HEK293 (cell line): ENCODE data around the gene CAPN12.
"Not testable (repeated sequence)": the region's sequence is repeated elsewhere in the genome, so short reads cannot be mapped to it uniquely, and the experiment has no call there.

ENCODE experiments used
- CTCF ChIA-PET: fragments of 350-600 bp; formaldehyde crosslinking; extraction: SDS; loops from one replicate; lab custom pipeline; 2021; ENCODE audit warnings: antibody characterized with exemption; lab: Yijun Ruan, JAX
- POLR2A ChIA-PET: fragments of 300-600 bp; formaldehyde crosslinking; extraction: SDS; loops from one replicate; lab custom pipeline; 2020; ENCODE audit warnings: antibody characterized with exemption, inconsistent platforms; lab: Yijun Ruan, JAX
- H3K27ac ChIP-seq: fragments of 200-500 bp; sonication (Bioruptor generic); 2 replicates; pipeline ENCODE4 v1.5.1; 2014; ENCODE audit warnings: low read depth, low read length, control low read depth, inconsistent platforms; ENCODE audit errors: extremely low read depth
- H3K36me3 ChIP-seq, 2 experiments: fragments of 200-500 bp in 1 of 2; sonication (Bioruptor generic) in 1 of 2; 1 replicate in 1 of 2; 2 replicates in 1 of 2; pipeline ENCODE4 v1.5.1; 2014 to 2017; ENCODE audit warnings: inconsistent platforms in 2 of 2, low read length in 2 of 2; ENCODE audit not compliant: control insufficient read depth in 2 of 2, insufficient read depth in 1 of 2
- H3K4me1 ChIP-seq: fragments of 200-500 bp; sonication (Bioruptor generic); 2 replicates; pipeline ENCODE4 v1.5.1; 2014; ENCODE audit warnings: mild to moderate bottlenecking, low read length, inconsistent platforms; ENCODE audit not compliant: control insufficient read depth, insufficient read depth
- H3K4me3 ChIP-seq: 2 replicates; pipeline ENCODE4 v1.5.1; 2011; ENCODE audit warnings: low read depth, mild to moderate bottlenecking, control low read depth, low read length, moderate library complexity
- H3K9me3 ChIP-seq: fragments of 200-500 bp; sonication (Bioruptor generic); 2 replicates; pipeline ENCODE4 v1.5.1; 2014; ENCODE audit warnings: low read depth, low read length, inconsistent platforms; ENCODE audit not compliant: control insufficient read depth, insufficient read depth
- HIC1 ChIP-seq: fragments of 450-650 bp; formaldehyde crosslinking; IDR thresholded peaks from 2 replicates; pipeline ENCODE4 v1.5.1; 2016; ENCODE audit warnings: missing biosample characterization, missing genetic modification characterization
- HOXA7 ChIP-seq: sonication (generic); formaldehyde crosslinking; IDR thresholded peaks from 2 replicates; pipeline ENCODE4 v1.8.1; 2022; ENCODE audit warnings: missing genetic modification reagents, borderline replicate concordance
- OSR2 ChIP-seq: fragments of 450-650 bp; formaldehyde crosslinking; IDR thresholded peaks from 2 replicates; pipeline ENCODE4 v1.5.1; 2016; ENCODE audit warnings: missing biosample characterization, missing genetic modification characterization
- PRDM4 ChIP-seq: fragments of 450-650 bp; formaldehyde crosslinking; IDR thresholded peaks from 2 replicates; pipeline ENCODE4 v1.5.1; 2017; ENCODE audit warnings: missing biosample characterization, missing genetic modification characterization
- ZBTB10 ChIP-seq: fragments of 450-650 bp; formaldehyde crosslinking; IDR thresholded peaks from 2 replicates; pipeline ENCODE4 v1.5.1; 2016; ENCODE audit warnings: missing biosample characterization, missing genetic modification characterization
- ZBTB48 ChIP-seq: fragments of 450-650 bp; formaldehyde crosslinking; IDR thresholded peaks from 2 replicates; pipeline ENCODE4 v1.5.1; 2016; ENCODE audit warnings: missing biosample characterization, missing genetic modification characterization
- ZFHX2 ChIP-seq: fragments of 450-650 bp; formaldehyde crosslinking; conservative IDR thresholded peaks from 2 replicates; pipeline ENCODE4 v1.5.1; 2016; ENCODE audit warnings: missing biosample characterization, missing genetic modification characterization
- ZNF248 ChIP-seq: fragments of 450-650 bp; formaldehyde crosslinking; IDR thresholded peaks from 2 replicates; pipeline ENCODE4 v1.5.1; 2017; ENCODE audit warnings: missing biosample characterization, missing genetic modification characterization
- ZNF266 ChIP-seq: fragments of 450-650 bp; formaldehyde crosslinking; IDR thresholded peaks from 2 replicates; pipeline ENCODE4 v1.5.1; 2016; ENCODE audit warnings: missing biosample characterization, missing genetic modification characterization, low read depth
- ZNF280C ChIP-seq: fragments of 450-650 bp; formaldehyde crosslinking; IDR thresholded peaks from 2 replicates; pipeline ENCODE4 v1.5.1; 2016; ENCODE audit warnings: missing biosample characterization, missing genetic modification characterization
- ZNF514 ChIP-seq: fragments of 450-650 bp; formaldehyde crosslinking; IDR thresholded peaks from 2 replicates; pipeline ENCODE4 v1.5.1; 2016; ENCODE audit warnings: missing biosample characterization, missing genetic modification characterization
- ZNF626 ChIP-seq: fragments of 450-650 bp; sonication (Bioruptor Pico); formaldehyde crosslinking; IDR thresholded peaks from 2 replicates; pipeline ENCODE4 v1.5.1; 2018; ENCODE audit warnings: missing biosample characterization, missing genetic modification characterization, inconsistent platforms
- TF ChIP-seq, protein P1 (sequence below): fragments of 450-650 bp; formaldehyde crosslinking; IDR thresholded peaks from 2 replicates; pipeline ENCODE4 v1.5.1; 2016; ENCODE audit warnings: missing biosample characterization, missing genetic modification characterization
- TF ChIP-seq, protein P2 (sequence below): fragments of 450-650 bp; formaldehyde crosslinking; IDR thresholded peaks from 2 replicates; pipeline ENCODE4 v1.5.1; 2017; ENCODE audit warnings: missing biosample characterization, mild to moderate bottlenecking, missing genetic modification characterization, moderate library complexity

The CAPN12 gene

GRCh38 chr19:38786572-38787265 lies 42.4 kb upstream of the CAPN12 start (continued):
- TF ChIP-seq ZNF280C (no peak), ZBTB48 (peak; percentile 21; the same call in 1 of the 2 replicates), HIC1 (tag by site-specific recombination) (peak; percentile 7; the same call in 1 of the 2 replicates), HOXA7 (CRISPR knock-in tag) (no peak), ZBTB10 (tag by site-specific recombination) (0 out of 2 replicates have a peak, but pooled peaks have one; percentile 17)

DNA sequence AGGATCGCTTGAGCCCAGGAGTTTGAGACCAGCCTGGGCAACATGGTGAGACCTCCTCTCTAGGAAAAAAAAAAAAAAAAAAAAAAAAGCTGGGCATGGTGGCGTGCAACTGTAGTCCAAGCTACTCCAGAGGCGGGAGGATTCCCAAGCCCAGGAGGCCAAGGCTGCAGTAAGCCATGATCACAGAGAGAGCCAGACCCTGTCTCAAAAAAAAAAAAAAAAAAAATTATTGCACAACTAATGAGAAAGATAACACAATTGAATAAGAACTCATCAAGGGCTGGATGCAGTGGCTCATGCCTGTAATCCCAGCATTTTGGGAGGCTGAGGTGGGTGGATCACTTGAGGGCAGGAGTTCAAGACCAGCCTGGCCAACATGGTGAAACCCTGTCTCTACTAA lies 41.8 kb upstream of the CAPN12 start:
- not testable (repeated sequence) for H3K4me1 ChIP-seq, H3K9me3 ChIP-seq, H3K36me3 ChIP-seq, H3K27ac ChIP-seq
- POLR2A ChIA-PET: interaction anchor here (0.6 to 1.8 kb wide), 4 partner anchors 16 to 63 kb away, joined by 3 to 9 read pairs (median 5); no protein-coding TSS in a partner anchor
- CTCF ChIA-PET: interaction anchor here (0.8 to 2.1 kb wide), 3 partner anchors 8 to 101 kb away, joined by 4 to 12 read pairs (median 6); no protein-coding TSS in a partner anchor
- TF ChIP-seq ZNF248 (tag by site-specific recombination): 0 out of 2 replicates have a peak, but pooled peaks have one; percentile 50
- TF ChIP-seq, protein P1, sequence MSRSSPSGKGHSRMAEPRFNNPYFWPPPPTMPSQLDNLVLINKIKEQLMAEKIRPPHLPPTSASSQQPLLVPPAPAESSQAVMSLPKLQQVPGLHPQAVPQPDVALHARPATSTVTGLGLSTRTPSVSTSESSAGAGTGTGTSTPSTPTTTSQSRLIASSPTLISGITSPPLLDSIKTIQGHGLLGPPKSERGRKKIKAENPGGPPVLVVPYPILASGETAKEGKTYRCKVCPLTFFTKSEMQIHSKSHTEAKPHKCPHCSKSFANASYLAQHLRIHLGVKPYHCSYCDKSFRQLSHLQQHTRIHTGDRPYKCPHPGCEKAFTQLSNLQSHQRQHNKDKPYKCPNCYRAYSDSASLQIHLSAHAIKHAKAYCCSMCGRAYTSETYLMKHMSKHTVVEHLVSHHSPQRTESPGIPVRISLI (tag by site-specific recombination): peak; percentile 96
- TF ChIP-seq ZNF266 (tag by site-specific recombination): peak; percentile 18; the same call in 1 of the 2 replicates
- peak; percentile 50 for TF ChIP-seq ZFHX2 (tag by site-specific recombination)
- 0 out of 2 replicates have a peak, but pooled peaks have one; percentile 13 for TF ChIP-seq ZNF514
- TF ChIP-seq, all 188 proteins: peak for 5; not testable (repeated sequence) for 183
- H3K4me3 ChIP-seq: not testable (repeated sequence)

- POLR2A ChIA-PET: interaction anchor here (1.0 kb wide), 1 partner anchor 64 kb away, joined by 3 read pairs; no protein-coding TSS in a partner anchor
Measured at GRCh38 chr19:38785187-38785699, 41.0 kb upstream of the CAPN12 start.

More at GRCh38 chr19:38785187-38785699, 41.0 kb upstream of the CAPN12 start:
- no peak overlapping the region for H3K27ac ChIP-seq
- H3K4me1 ChIP-seq: 0 out of 2 replicates have a peak, but pooled peaks cover 2% of the 10 kb centered on the region
- CTCF ChIA-PET: interaction anchor here (0.7 to 5.7 kb wide), 2 partner anchors 16 to 1045 kb away, joined by 3 to 21 read pairs; no protein-coding TSS in a partner anchor
- TF ChIP-seq, protein P2, sequence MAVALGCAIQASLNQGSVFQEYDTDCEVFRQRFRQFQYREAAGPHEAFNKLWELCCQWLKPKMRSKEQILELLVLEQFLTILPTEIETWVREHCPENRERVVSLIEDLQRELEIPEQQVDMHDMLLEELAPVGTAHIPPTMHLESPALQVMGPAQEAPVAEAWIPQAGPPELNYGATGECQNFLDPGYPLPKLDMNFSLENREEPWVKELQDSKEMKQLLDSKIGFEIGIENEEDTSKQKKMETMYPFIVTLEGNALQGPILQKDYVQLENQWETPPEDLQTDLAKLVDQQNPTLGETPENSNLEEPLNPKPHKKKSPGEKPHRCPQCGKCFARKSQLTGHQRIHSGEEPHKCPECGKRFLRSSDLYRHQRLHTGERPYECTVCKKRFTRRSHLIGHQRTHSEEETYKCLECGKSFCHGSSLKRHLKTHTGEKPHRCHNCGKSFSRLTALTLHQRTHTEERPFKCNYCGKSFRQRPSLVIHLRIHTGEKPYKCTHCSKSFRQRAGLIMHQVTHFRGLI (tag by site-specific recombination): no peak
- TF ChIP-seq PRDM4 (tag by site-specific recombination): peak; percentile 92
- peak; percentile 15; the same call in 1 of the 2 replicates for TF ChIP-seq OSR2
- no peak for TF ChIP-seq ZNF626 (tag by site-specific recombination)
- no peaks in the 10 kb centered on the region for H3K9me3 ChIP-seq
- H3K36me3 ChIP-seq: no peaks in the 10 kb centered on the region; a peak in 1 of 3 replicates
- no peak overlapping the region for H3K4me3 ChIP-seq
